Stimulated activated CD8-positive, alpha-beta memory T cell treated with anti-CD3 and anti-CD28 coated beads, Interleukin-12 subunit alpha, Interleukin-12 subunit beta, amount 100 ng/mL, for 4 hours (primary cell): ENCODE measurements around the gene VAPB.

Experiments used
- DNase-seq: peaks from one replicate; pipeline ENCODE4 v3.0.0-alpha.2; 2020; ENCODE audit warnings: low read depth

Gene VAPB

GRCh38 chr20:58461899-58462298 is 72.9 kb downstream of the VAPB start:
- no peak for DNase-seq

GRCh38 chr20:58463256-58463655 is 74.2 kb downstream of the VAPB start:
- DNase-seq = no peak

DNA sequence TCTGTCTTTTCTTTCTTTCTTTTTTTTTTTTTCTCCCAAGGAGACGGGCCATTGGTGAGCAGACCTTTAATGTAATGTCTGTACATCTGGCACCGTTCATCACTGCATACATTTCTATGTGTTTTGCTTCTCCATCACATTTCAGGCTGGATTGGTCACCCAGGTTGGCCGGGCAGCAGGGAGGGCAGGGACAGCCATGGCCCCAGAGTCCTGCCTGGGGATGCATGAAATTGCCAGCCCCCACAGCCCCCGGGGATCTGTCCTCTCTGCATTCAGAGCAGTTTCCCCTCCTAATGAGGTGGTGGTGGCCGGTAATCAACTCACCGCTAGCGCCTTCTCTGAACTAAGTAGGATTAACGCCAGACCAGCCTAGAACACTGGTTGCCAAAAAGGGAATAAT is 75.8 kb downstream of the VAPB start:
- no peak for DNase-seq

- DNase-seq = no peak
These were observed 77.2 kb downstream of the VAPB start for GRCh38 chr20:58466095-58466708.

DNA sequence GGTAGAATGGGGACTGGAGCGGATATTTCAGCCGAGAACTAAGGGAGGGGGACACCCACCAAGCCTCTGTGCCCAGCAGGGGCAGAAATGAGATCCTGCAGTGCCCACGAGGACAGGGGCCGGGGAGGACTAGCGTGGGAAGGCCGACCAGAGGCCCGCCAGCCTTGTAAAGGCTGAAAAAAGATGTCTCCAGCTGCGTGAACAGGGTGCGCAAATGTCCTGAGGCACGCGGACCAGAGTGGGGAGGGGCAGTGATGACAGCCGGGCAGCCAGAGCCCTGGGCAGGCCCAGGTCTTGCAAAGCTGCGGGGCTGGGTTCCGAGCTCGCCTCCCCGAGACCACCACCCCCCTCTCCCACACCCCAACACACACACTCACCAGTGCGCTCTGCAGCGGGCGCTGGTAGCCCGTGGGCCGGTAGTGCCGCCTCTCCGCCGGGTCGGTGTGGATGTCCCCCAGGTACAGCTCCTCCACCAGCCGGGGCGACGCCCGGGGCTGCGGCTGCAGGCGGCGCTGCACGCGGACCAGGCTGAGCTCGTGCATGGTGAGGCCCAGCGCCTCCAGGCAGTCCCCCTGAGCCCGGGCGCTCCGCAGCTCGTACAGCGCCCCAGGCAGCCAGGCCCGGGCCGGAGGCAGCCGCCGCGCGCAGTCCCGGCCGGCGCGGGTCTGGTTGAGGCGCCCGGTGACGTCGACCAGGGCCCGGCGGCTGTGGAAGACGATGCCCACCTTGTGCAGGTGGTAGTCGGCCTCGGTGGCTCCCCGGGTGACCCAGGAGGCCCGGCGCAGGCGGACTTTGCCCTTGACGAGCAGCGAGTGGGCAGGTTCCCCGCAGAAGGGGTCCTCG is 77.9 kb downstream of the VAPB start:
- no peak for DNase-seq

GRCh38 chr20:58467572-58468527 is 78.8 kb downstream of the VAPB start:
- no peak for DNase-seq

DNA sequence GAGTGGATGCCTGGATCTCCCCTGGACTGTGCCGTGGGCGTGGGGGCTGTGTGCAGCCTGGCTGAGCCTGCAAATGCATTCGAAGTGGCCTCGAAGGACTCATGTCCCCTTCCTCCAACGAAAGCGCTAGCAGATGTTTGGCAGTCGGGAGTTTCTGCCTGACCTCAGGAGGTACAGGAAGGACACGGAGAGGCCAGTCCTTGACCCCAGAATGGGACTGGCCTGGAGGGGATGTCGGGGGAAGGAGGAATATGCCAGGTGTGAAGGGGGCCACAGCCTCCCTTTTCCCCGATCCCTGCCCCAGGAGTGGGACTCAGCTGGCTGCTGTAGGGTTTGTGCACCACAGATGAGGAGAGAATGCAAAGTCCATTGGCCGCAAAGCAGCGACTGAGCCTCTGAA is 80.6 kb downstream of the VAPB start:
- DNase-seq = no peak

DNA sequence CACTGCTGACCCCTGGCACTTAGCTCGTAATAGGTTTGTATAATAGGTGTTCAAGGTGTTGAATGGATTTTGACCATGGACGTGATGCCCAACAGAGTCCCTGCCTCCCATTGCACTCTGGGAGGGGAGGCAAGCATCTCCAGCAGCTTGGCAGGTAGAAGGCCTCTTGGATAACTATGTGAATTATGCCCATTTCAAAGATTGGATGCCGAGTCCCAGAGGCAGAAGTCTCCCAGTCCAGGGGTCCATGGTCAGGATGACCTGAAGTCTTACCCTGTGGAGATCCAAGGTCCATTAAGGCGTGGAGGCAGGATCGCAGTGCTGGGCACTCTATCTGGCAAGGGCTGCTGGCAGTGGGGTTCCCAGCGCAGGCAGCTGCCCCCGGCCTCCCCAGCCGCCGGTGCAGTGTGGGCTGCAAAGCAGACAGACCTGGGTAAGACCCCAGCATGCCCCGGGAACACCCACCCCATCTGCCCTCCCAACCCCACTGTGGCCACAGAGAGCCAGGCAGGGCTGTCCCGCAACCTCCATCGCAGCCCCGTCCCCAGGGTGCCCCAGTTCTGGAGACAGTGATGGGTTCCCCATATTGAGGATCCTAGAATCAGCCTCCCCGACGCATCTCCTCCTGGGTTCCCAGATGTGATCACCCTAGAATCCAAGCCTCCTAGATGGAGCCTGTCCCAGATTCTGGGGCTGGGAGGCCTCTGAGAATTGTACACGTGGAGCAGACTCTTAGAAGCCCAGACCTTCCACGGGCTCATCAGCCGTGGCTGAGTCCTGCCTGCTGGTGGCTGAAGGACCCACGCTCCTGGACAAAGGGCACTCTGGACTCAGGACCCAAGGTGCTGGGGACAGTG is 81.5 kb downstream of the VAPB start:
- DNase-seq = no peak

DNA sequence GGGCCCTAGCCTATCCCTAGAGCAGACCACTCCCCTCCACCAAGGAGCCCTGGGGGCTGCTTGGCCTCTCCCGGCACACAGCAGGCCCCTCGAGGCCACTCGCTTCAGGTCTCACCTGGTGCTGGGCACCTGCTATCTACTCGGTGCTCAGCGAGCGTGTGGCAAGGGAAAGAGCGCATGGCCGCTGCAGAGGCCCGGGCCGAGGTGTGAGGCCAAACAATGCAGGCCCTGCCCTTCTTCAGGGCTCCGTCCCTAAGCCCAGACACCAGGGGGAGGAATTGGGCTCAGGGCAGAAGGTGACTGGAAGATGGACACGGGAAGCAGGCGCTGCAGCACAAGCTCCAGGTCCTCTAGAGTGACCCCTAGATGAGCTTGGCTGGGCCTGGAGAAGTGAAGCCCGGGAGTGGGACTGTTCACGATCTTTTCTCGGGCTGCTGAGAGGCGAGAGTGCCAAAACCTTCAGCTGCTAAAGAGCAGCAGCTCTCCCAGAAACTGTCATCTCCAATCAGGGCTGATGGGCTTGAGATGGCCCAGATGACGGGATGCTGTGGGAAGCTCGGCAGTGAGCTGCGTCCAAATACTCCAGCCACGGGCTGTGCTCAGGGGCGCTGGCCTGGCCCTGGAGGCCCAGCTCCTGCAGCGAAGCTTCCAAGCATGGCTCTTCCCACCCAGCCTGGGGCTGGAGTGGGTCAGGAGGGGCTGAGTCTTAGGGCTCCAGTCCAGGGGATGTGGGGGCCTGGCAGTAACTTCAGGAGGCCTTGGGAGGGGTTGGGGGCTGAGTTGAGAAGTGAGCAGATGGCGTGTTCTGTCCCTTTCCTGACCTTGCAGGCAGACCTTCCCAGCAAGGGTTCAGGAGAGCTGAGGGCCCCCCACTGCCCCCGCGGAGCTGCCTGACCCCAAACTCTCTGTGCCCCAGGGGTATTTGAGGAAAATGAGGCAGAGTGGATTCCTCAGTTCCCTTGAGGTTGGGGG is 82.5 kb downstream of the VAPB start:
- no peak for DNase-seq

- DNase-seq = no peak
These were observed 83.4 kb downstream of the VAPB start for GRCh38 chr20:58472273-58473018.

DNA sequence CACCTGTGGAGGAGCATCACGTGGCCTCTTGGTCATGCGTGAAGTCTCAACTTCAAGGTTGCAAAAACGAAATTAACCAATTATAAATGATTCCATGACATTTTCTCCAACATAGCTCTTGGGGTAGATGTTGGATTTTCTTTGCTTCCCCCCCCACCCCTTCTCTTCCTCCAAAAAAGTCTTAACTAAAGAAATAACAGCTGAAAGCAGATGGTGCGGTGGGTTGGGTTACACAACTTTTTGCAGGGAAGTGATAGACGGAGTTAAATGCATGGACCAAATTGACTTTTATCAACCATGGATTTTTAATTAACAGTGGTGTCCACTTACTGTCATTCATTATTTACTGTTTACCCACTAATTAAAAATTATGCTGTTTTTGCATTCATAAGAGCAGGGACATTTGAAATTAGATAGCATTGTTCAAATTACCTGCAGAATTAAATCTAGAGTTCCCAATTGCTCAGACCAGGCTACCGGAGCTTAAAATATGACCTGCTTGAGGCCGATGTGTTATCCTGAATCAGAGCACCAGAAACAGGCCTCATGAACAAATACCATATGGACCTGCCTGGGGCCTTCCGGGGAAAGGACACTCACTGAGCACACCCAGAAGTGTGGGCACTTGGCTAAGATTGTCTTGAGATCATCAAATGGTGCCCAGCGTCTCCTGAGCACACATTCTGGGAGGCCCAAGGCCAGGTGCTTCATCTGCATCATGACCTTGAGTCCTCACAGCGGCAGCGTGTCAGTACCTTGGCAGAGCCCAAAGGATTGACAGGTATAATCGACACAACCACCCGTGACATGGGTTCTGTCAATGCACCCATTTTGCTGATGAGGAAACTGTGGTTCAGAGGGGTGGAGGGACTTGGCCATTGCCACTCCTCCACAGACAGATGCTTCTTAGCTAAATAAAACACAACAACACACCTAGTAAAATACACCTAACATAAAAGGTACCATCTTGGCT is 84.7 kb downstream of the VAPB start:
- no peak for DNase-seq

GRCh38 chr20:58475466-58475865 is 86.4 kb downstream of the VAPB start:
- no peak for DNase-seq

DNA sequence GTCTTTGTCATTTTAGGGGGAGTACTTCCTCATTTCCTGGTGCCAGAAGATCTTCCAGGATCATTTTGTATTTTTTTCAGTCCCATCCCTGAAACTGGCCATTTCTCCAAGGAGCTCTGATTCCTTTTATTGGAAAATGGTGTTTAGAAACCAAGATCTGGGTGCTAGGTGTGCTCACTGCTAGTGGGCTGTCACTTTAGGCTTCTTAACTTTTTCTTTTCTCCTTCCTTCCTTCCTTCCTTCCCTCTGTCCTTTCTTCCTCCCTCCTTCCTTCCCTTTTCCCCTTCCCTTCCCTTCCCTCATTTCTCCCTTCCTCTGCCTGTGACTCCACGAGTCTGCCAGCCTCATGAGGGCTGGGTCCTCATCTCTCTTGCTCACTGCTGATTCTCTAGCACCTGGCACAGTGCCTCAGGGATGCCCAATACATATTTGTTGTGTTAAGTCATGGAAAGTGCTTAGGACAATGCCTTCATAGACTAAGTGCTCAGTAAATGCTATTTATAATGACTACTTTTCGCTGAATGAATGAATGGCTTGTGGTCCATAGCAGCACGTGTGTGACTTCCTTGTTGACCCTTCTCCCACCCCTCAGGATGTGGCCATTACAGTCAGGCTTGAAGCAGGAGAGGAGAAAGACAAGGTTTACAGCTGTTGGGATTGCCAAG is 89.2 kb downstream of the VAPB start:
- no peak for DNase-seq

DNA sequence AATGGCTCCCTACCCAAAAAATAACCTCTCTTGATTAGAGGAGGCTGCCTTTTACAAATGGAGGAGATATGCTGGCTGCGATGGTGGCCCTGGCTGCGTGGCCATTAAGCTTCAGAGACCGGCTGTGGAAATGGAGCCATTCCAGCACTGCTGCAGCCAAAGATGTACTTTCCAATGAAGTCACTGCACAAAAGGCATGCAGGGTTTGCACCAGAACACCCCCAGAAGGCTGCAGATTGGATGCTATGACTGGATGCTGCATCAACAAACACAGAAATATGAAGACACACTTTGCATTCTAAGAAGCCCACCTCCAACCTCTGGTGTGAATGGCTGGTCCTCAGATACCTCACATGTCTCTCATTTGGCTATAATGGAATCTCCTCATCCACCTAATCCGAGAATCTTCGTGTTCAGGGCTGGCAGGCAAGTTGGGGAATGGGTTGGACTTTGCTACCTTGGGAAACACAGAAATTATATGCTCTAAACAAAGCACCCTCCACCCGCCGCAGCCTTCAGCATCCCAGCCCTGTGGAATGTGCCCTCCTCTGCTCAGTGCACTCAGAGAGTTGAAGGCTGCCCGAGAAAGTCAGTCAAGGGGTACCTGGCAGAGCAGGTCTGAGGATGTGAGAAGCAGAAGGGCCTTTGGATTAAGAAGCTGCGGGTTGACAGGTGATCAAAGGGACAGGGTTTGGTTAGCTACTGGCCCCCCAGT is 90.9 kb downstream of the VAPB start:
- no peak for DNase-seq

DNA sequence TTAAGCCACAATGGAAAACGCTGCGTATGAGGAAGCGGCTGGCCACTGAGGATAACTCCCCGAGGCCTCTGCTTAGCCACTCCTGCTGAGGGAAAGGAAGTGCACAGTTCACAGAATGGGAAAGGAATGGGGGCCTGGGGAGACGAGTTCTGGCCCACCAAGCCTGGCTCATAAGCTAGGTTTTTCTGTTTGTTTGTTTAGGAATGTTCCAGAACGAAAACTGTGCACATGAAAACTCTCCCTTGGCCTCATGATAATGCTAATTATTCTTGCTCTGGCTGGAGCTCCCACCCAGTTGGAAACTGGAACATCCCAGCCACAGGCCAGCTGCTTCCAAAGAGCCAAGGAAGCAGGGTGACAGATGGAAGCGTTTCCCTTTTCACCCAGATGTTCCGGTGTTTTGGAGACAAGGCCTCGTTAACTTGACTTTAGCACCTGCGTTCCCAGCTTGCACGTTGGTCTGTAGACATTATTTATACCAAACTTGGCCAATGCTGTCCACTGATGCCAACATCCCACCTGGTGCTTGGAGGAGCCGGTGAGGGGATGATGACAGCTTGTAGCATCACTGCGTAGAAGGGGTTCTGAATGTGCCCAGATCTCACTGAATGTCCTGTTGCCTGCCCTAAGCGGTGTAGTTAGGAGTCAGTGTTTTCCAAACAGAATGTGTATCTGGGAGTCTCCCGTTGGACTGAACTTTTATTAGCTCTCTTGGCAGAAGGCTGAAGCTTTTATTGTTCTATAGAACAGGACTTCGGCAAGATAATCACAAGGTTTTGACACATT is 91.7 kb downstream of the VAPB start:
- no peak for DNase-seq

- DNase-seq = no peak
These were observed 92.5 kb downstream of the VAPB start for GRCh38 chr20:58481481-58482021.
